ENCODE measurements around the gene MTHFD1L.
A peak's percentile ranks its signal among the peaks of the same experiment; 100 is the strongest.

The MTHFD1L gene

GRCh38 chr6:151092591-151092990 lies 227.1 kb downstream of the MTHFD1L start:
- no peak overlapping the region for H3K27ac ChIP-seq (ENCODE audit: low read length)
- H3K9me3 ChIP-seq (ENCODE audit: control insufficient read depth in 1 of 2, low read length in 2 of 2), result no peaks in the 10 kb centered on the region
- no peak overlapping the region for H3K4me3 ChIP-seq (ENCODE audit: low read depth in 1 of 2, low read length in 2 of 2)
- H3K27me3 ChIP-seq (ENCODE audit: low read depth, low read length), result no peaks in the 10 kb centered on the region
- no peaks in the 10 kb centered on the region for H3K4me1 ChIP-seq (ENCODE audit: control insufficient read depth in 1 of 2, insufficient read depth in 2 of 2, low read length in 2 of 2)
- peaks cover 0 to 12% of the 10 kb centered on the region in 2 donors for H3K36me3 ChIP-seq (ENCODE audit: control insufficient read depth in 1 of 2, insufficient read depth in 2 of 2, low read length in 2 of 2)

GRCh38 chr6:151093706-151094105 lies 228.2 kb downstream of the MTHFD1L start:
- Histone ChIP-seq H3K4me1 (ENCODE audit: control insufficient read depth in 1 of 2, insufficient read depth in 2 of 2, low read length in 2 of 2) (no peaks in the 10 kb centered on the region), H3K36me3 (ENCODE audit: control insufficient read depth in 1 of 2, insufficient read depth in 2 of 2, low read length in 2 of 2) (peaks cover 0 to 12% of the 10 kb centered on the region in 2 donors), H3K27ac (ENCODE audit: low read length) (no peak overlapping the region), H3K4me3 (ENCODE audit: low read depth in 1 of 2, low read length in 2 of 2) (no peak overlapping the region), H3K9me3 (ENCODE audit: control insufficient read depth in 1 of 2, low read length in 2 of 2) (no peaks in the 10 kb centered on the region), H3K27me3 (ENCODE audit: low read depth, low read length) (no peaks in the 10 kb centered on the region)

- Histone ChIP-seq H3K4me1 (ENCODE audit: control insufficient read depth in 1 of 2, insufficient read depth in 2 of 2, low read length in 2 of 2) (no peaks in the 10 kb centered on the region), H3K9me3 (ENCODE audit: control insufficient read depth in 1 of 2, low read length in 2 of 2) (no peaks in the 10 kb centered on the region), H3K27ac (ENCODE audit: low read length) (no peak overlapping the region), H3K4me3 (ENCODE audit: low read depth in 1 of 2, low read length in 2 of 2) (no peak overlapping the region), H3K27me3 (ENCODE audit: low read depth, low read length) (no peaks in the 10 kb centered on the region), H3K36me3 (ENCODE audit: control insufficient read depth in 1 of 2, insufficient read depth in 2 of 2, low read length in 2 of 2) (peaks cover 0 to 12% of the 10 kb centered on the region in 2 donors)
Measured at GRCh38 chr6:151095538-151096254, 230.2 kb downstream of the MTHFD1L start.

- no peaks in the 10 kb centered on the region for H3K27me3 ChIP-seq (ENCODE audit: low read depth, low read length)
- H3K36me3 ChIP-seq (ENCODE audit: control insufficient read depth in 1 of 2, insufficient read depth in 2 of 2, low read length in 2 of 2), result peaks cover 0 to 8% of the 10 kb centered on the region in 2 donors
- no peak overlapping the region for H3K27ac ChIP-seq (ENCODE audit: low read length)
- no peak overlapping the region for H3K4me3 ChIP-seq (ENCODE audit: low read depth in 1 of 2, low read length in 2 of 2)
- H3K4me1 ChIP-seq (ENCODE audit: control insufficient read depth in 1 of 2, insufficient read depth in 2 of 2, low read length in 2 of 2), result peaks cover 0 to 3% of the 10 kb centered on the region in 2 donors
- no peaks in the 10 kb centered on the region for H3K9me3 ChIP-seq (ENCODE audit: control insufficient read depth in 1 of 2, low read length in 2 of 2)
Measured at GRCh38 chr6:151096255-151096612, 230.7 kb downstream of the MTHFD1L start.

- Histone ChIP-seq H3K27me3 (ENCODE audit: low read depth, low read length) (no peaks in the 10 kb centered on the region), H3K4me3 (ENCODE audit: low read depth in 1 of 2, low read length in 2 of 2) (no peak overlapping the region), H3K4me1 (ENCODE audit: control insufficient read depth in 1 of 2, insufficient read depth in 2 of 2, low read length in 2 of 2) (peaks cover 0 to 7% of the 10 kb centered on the region in 2 donors), H3K36me3 (ENCODE audit: control insufficient read depth in 1 of 2, insufficient read depth in 2 of 2, low read length in 2 of 2) (peaks cover 0 to 4% of the 10 kb centered on the region in 2 donors), H3K9me3 (ENCODE audit: control insufficient read depth in 1 of 2, low read length in 2 of 2) (no peaks in the 10 kb centered on the region), H3K27ac (ENCODE audit: low read length) (no peak overlapping the region)
Measured at GRCh38 chr6:151096691-151097606, 231.4 kb downstream of the MTHFD1L start.

GRCh38 chr6:151098166-151098565 lies 232.7 kb downstream of the MTHFD1L start:
- Histone ChIP-seq H3K27ac (ENCODE audit: low read length) (no peak overlapping the region), H3K27me3 (ENCODE audit: low read depth, low read length) (no peaks in the 10 kb centered on the region), H3K4me1 (ENCODE audit: control insufficient read depth in 1 of 2, insufficient read depth in 2 of 2, low read length in 2 of 2) (peaks cover 0 to 13% of the 10 kb centered on the region in 2 donors), H3K4me3 (ENCODE audit: low read depth in 1 of 2, low read length in 2 of 2) (no peak overlapping the region), H3K9me3 (ENCODE audit: control insufficient read depth in 1 of 2, low read length in 2 of 2) (no peaks in the 10 kb centered on the region), H3K36me3 (ENCODE audit: control insufficient read depth in 1 of 2, insufficient read depth in 2 of 2, low read length in 2 of 2) (peaks cover 0 to 4% of the 10 kb centered on the region in 2 donors)

GRCh38 chr6:151100326-151100725 lies 234.8 kb downstream of the MTHFD1L start:
- H3K4me1 ChIP-seq (ENCODE audit: control insufficient read depth in 1 of 2, insufficient read depth in 2 of 2, low read length in 2 of 2), result peaks cover 0 to 13% of the 10 kb centered on the region in 2 donors
- no peak overlapping the region for H3K4me3 ChIP-seq (ENCODE audit: low read depth in 1 of 2, low read length in 2 of 2)

GRCh38 chr6:151101161-151101815 lies 235.8 kb downstream of the MTHFD1L start:
- no peak overlapping the region for H3K4me3 ChIP-seq (ENCODE audit: low read depth in 1 of 2, low read length in 2 of 2)
- no peaks in the 10 kb centered on the region for H3K27me3 ChIP-seq (ENCODE audit: low read depth, low read length)
- no peaks in the 10 kb centered on the region for H3K9me3 ChIP-seq (ENCODE audit: control insufficient read depth in 1 of 2, low read length in 2 of 2)
- H3K27ac ChIP-seq (ENCODE audit: low read length), result peak overlapping the region; percentile 7
- peaks cover 0 to 13% of the 10 kb centered on the region in 2 donors for H3K4me1 ChIP-seq (ENCODE audit: control insufficient read depth in 1 of 2, insufficient read depth in 2 of 2, low read length in 2 of 2)
- H3K36me3 ChIP-seq (ENCODE audit: control insufficient read depth in 1 of 2, insufficient read depth in 2 of 2, low read length in 2 of 2), result peaks cover 0 to 4% of the 10 kb centered on the region in 2 donors

More at GRCh38 chr6:151100326-151100725, 234.8 kb downstream of the MTHFD1L start:
- Histone ChIP-seq H3K9me3 (ENCODE audit: control insufficient read depth in 1 of 2, low read length in 2 of 2) (no peaks in the 10 kb centered on the region), H3K27ac (ENCODE audit: low read length) (no peak overlapping the region), H3K27me3 (ENCODE audit: low read depth, low read length) (no peaks in the 10 kb centered on the region), H3K36me3 (ENCODE audit: control insufficient read depth in 1 of 2, insufficient read depth in 2 of 2, low read length in 2 of 2) (peaks cover 0 to 4% of the 10 kb centered on the region in 2 donors)

- Histone ChIP-seq H3K36me3 (ENCODE audit: control insufficient read depth in 1 of 2, insufficient read depth in 2 of 2, low read length in 2 of 2) (no peaks in the 10 kb centered on the region), H3K9me3 (ENCODE audit: control insufficient read depth in 1 of 2, low read length in 2 of 2) (no peaks in the 10 kb centered on the region), H3K4me3 (ENCODE audit: low read depth in 1 of 2, low read length in 2 of 2) (no peak overlapping the region), H3K27ac (ENCODE audit: low read length) (peak overlapping the region; percentile 7), H3K27me3 (ENCODE audit: low read depth, low read length) (no peaks in the 10 kb centered on the region), H3K4me1 (ENCODE audit: control insufficient read depth in 1 of 2, insufficient read depth in 2 of 2, low read length in 2 of 2) (peaks cover 0 to 13% of the 10 kb centered on the region in 2 donors)
Measured at GRCh38 chr6:151101816-151102694, 236.6 kb downstream of the MTHFD1L start.

GRCh38 chr6:151103266-151103665 lies 237.8 kb downstream of the MTHFD1L start:
- no peaks in the 10 kb centered on the region for H3K36me3 ChIP-seq (ENCODE audit: control insufficient read depth in 1 of 2, insufficient read depth in 2 of 2, low read length in 2 of 2)
- H3K27me3 ChIP-seq (ENCODE audit: low read depth, low read length), result no peaks in the 10 kb centered on the region
- no peak overlapping the region for H3K27ac ChIP-seq (ENCODE audit: low read length)
- H3K4me3 ChIP-seq (ENCODE audit: low read depth in 1 of 2, low read length in 2 of 2), result no peak overlapping the region
- peaks cover 0 to 13% of the 10 kb centered on the region in 2 donors for H3K4me1 ChIP-seq (ENCODE audit: control insufficient read depth in 1 of 2, insufficient read depth in 2 of 2, low read length in 2 of 2)
- H3K9me3 ChIP-seq (ENCODE audit: control insufficient read depth in 1 of 2, low read length in 2 of 2), result no peaks in the 10 kb centered on the region
